ENCODE data around the gene SMARCB1. TPM values are rescaled to one million over a fixed set of nuclear protein-coding genes. Genes with fewer than 3 reads are reported as not detected.

Gene SMARCB1
- total RNA-seq, 1 experiment from 2014 or later, result 136 TPM

GRCh38 chr22:23824476-23825245, 37.9 kb downstream of the SMARCB1 start:
- Histone ChIP-seq H3K4me2 (ENCODE audit: insufficient read depth, insufficient read length, low read length) (no peak overlapping the region), H2BK12ac (ENCODE audit: insufficient read length, low read depth, low read length) (no peak overlapping the region), H3K79me2 (ENCODE audit: insufficient read depth, low read length) (no peaks in the 10 kb centered on the region), H4K91ac (ENCODE audit: insufficient read length, low read depth, low read length) (no peak overlapping the region), H2BK15ac (ENCODE audit: low read depth, low read length) (no peak overlapping the region), H3K23ac (ENCODE audit: insufficient read length, low read depth, low read length) (no peak overlapping the region), H3K18ac (ENCODE audit: insufficient read length, low read depth, low read length) (no peak overlapping the region), H2BK5ac (ENCODE audit: insufficient read length, low read length) (no peak overlapping the region), H3K9ac (ENCODE audit: extremely low read depth, insufficient read length, low read length) (no peak overlapping the region), H3K4me1 (ENCODE audit: insufficient read depth, low read length) (no peaks in the 10 kb centered on the region), H3K23me2 (ENCODE audit: insufficient read length, low read depth, low read length, poor library complexity, severe bottlenecking) (no peaks in the 10 kb centered on the region), H2AK5ac (ENCODE audit: insufficient read length, low read length) (no peak overlapping the region), H3T11ph (ENCODE audit: low read length) (no peak overlapping the region), H2BK120ac (ENCODE audit: low read depth, low read length, poor library complexity, severe bottlenecking) (no peak overlapping the region), H3K4ac (ENCODE audit: low read depth, low read length) (no peak overlapping the region), H4K5ac (ENCODE audit: insufficient read length, low read depth, low read length) (no peak overlapping the region), H3K79me1 (ENCODE audit: insufficient read depth, low read depth, low read length, poor library complexity, severe bottlenecking) (no peaks in the 10 kb centered on the region), H4K8ac (replicated peaks; ENCODE audit: insufficient read length, low read depth, low read length) (no peak overlapping the region), H2BK20ac (ENCODE audit: low read depth, low read length, poor library complexity, severe bottlenecking) (no peak overlapping the region), H3K27ac (ENCODE audit: insufficient read length, low read depth, low read length) (no peak overlapping the region), H2AFZ (ENCODE audit: low read length) (no peak overlapping the region), H3K9me3 (ENCODE audit: control insufficient read depth, low read depth, low read length) (no peaks in the 10 kb centered on the region), H3K14ac (ENCODE audit: insufficient read depth, low read length) (no peak overlapping the region), H3K56ac (ENCODE audit: insufficient read length, low read depth, low read length) (no peak overlapping the region), H3K27me3 (ENCODE audit: insufficient read depth, low read length) (no peaks in the 10 kb centered on the region), H4K20me1 (ENCODE audit: control insufficient read depth, insufficient read depth, insufficient read length) (no peaks in the 10 kb centered on the region)
- Mint-ChIP-seq H3K27ac (peak overlapping the region in 2 of 3 experiments; percentile 7 to 61; a peak in 2 of 7 replicates), H3K27me3 (ENCODE audit: low read depth) (no peaks in the 10 kb centered on the region), H3K4me3 (no peak overlapping the region), H3K36me3 (ENCODE audit: insufficient read depth in 1 of 3, low read depth in 3 of 3) (peaks cover 49 to 91% (median 89%) of the 10 kb centered on the region in 3 experiments), H3K9me3 (no peaks in the 10 kb centered on the region), H3K4me1 (peaks cover 16 to 19% of the 10 kb centered on the region in 2 experiments; a peak in 3 of 4 replicates)
- WGBS (ENCODE audit: extremely low coverage, insufficient read length, low lambda C conversion rate), result no CpG with 5 or more reads among the region's 13 CpGs
- no peak for DNase-seq
- TF ChIP-seq CTCF (conservative IDR thresholded peaks at IDR 0.05), result no peak
